Large intestine (tissue), 3 donors: ENCODE measurements around the gene ZNF792. TPM values are rescaled to one million over a fixed set of nuclear protein-coding genes. Genes with fewer than 3 reads are reported as not detected.
A peak's percentile ranks its signal among the peaks of the same experiment; 100 is the strongest.
"Not testable (repeated sequence)": the region's sequence is repeated elsewhere in the genome, so short reads cannot be mapped to it uniquely, and the experiment has no call there.

Experiments used
- DNase-seq, 2 donors: peaks; one replicate each; pipeline versions ENCODE4 v3.0.0 to v3.0.0-alpha.2; 2013
- H3K27ac ChIP-seq: one replicate; pipeline ENCODE4 v1.5.1; 2013; ENCODE audit warnings: low read length
- H3K27me3 ChIP-seq: 2 replicates; pipeline ENCODE4 v1.6.1; 2013; ENCODE audit warnings: low read length; ENCODE audit not compliant: control insufficient read depth, insufficient read depth
- H3K36me3 ChIP-seq: 2 replicates; pipeline ENCODE4 v1.6.1; 2013; ENCODE audit warnings: low read length; ENCODE audit not compliant: control insufficient read depth, insufficient read depth
- H3K4me1 ChIP-seq: one replicate; pipeline ENCODE4 v1.6.1; 2013; ENCODE audit warnings: low read length; ENCODE audit not compliant: control insufficient read depth, insufficient read depth
- H3K4me3 ChIP-seq: one replicate; pipeline ENCODE4 v1.5.1; 2013; ENCODE audit warnings: low read length
- H3K9me3 ChIP-seq: one replicate; pipeline ENCODE4 v1.6.1; 2013; ENCODE audit warnings: mild to moderate bottlenecking, low read depth, low read length, moderate library complexity; ENCODE audit not compliant: control insufficient read depth
- WGBS: methylation state at CpG from one replicate; pipeline ENCODE4 v1.1.5; 2013; ENCODE audit warnings: low lambda C conversion rate; ENCODE audit not compliant: insufficient coverage; 5-methylcytosine and 5-hydroxymethylcytosine counted together
- polyA plus RNA-seq: library from polyadenylated mRNA; unstranded; fragments of 120-200 nt; gene quantifications from one replicate; pipeline ENCODE4 v1.2.1, GENCODE V29; 2013

ZNF792 gene
- polyA plus RNA-seq, 1 donor: 5.1 TPM

- H3K27me3 ChIP-seq: no peaks in the 10 kb centered on the region
- no peak for DNase-seq
- H3K9me3 ChIP-seq: no peaks in the 10 kb centered on the region
- 100% methylated on average over 1 of the region's 7 CpGs for WGBS
- H3K27ac ChIP-seq: no peak overlapping the region
- no peak overlapping the region for H3K4me3 ChIP-seq
- peaks cover 3% of the 10 kb centered on the region for H3K4me1 ChIP-seq
- H3K36me3 ChIP-seq: no peaks in the 10 kb centered on the region
Measured at GRCh38 chr19:34985249-34986022, 21.4 kb upstream of the ZNF792 start.

- Histone ChIP-seq H3K27ac (no peak overlapping the region), H3K4me3 (no peak overlapping the region), H3K9me3 (no peaks in the 10 kb centered on the region), H3K27me3 (no peaks in the 10 kb centered on the region), H3K4me1 (peaks cover 3% of the 10 kb centered on the region), H3K36me3 (no peaks in the 10 kb centered on the region)
- WGBS: 100% methylated on average over 1 of the region's 3 CpGs
- DNase-seq: no peak
Measured at GRCh38 chr19:34984287-34984686, 20.3 kb upstream of the ZNF792 start.

GRCh38 chr19:34983786-34984185 lies 19.8 kb upstream of the ZNF792 start:
- H3K27me3 ChIP-seq: no peaks in the 10 kb centered on the region
- no peak for DNase-seq

GRCh38 chr19:34982275-34982674 lies 18.2 kb upstream of the ZNF792 start:
- 91% methylated on average over 1 of the region's 5 CpGs for WGBS
- no peak for DNase-seq
- no peak overlapping the region for H3K4me3 ChIP-seq

More at GRCh38 chr19:34983786-34984185, 19.8 kb upstream of the ZNF792 start:
- H3K9me3 ChIP-seq: no peaks in the 10 kb centered on the region
- peaks cover 3% of the 10 kb centered on the region for H3K4me1 ChIP-seq
- H3K27ac ChIP-seq: no peak overlapping the region
- no CpG with 5 or more reads among the region's 4 CpGs for WGBS
- no peak overlapping the region for H3K4me3 ChIP-seq
- H3K36me3 ChIP-seq: no peaks in the 10 kb centered on the region

GRCh38 chr19:34979819-34980640 lies 16.0 kb upstream of the ZNF792 start:
- DNase-seq: no peak
- H3K4me3 ChIP-seq: no peak overlapping the region
- H3K27me3 ChIP-seq: no peaks in the 10 kb centered on the region
- H3K36me3 ChIP-seq: no peaks in the 10 kb centered on the region
- WGBS: 78% methylated on average over 3 of the region's 12 CpGs
- no peak overlapping the region for H3K27ac ChIP-seq
- H3K9me3 ChIP-seq: peaks cover 15% of the 10 kb centered on the region
- H3K4me1 ChIP-seq: no peaks in the 10 kb centered on the region

More at GRCh38 chr19:34982275-34982674, 18.2 kb upstream of the ZNF792 start:
- H3K27me3 ChIP-seq: no peaks in the 10 kb centered on the region
- no peak overlapping the region for H3K27ac ChIP-seq
- no peaks in the 10 kb centered on the region for H3K36me3 ChIP-seq
- H3K9me3 ChIP-seq: peaks cover 4% of the 10 kb centered on the region
- H3K4me1 ChIP-seq: peaks cover 3% of the 10 kb centered on the region

GRCh38 chr19:34976611-34977010 lies 12.6 kb upstream of the ZNF792 start:
- H3K4me1 ChIP-seq: peaks cover 8% of the 10 kb centered on the region
- WGBS: no CpG with 5 or more reads among the region's 3 CpGs

GRCh38 chr19:34975056-34975455 lies 11.0 kb upstream of the ZNF792 start:
- no CpG with 5 or more reads among the region's 5 CpGs for WGBS

More at GRCh38 chr19:34976611-34977010, 12.6 kb upstream of the ZNF792 start:
- no peaks in the 10 kb centered on the region for H3K36me3 ChIP-seq
- H3K9me3 ChIP-seq: peaks cover 15% of the 10 kb centered on the region
- no peak overlapping the region for H3K27ac ChIP-seq
- DNase-seq: no peak
- no peaks in the 10 kb centered on the region for H3K27me3 ChIP-seq
- H3K4me3 ChIP-seq: no peak overlapping the region

GRCh38 chr19:34974646-34975045 lies 10.6 kb upstream of the ZNF792 start:
- DNase-seq: no peak
- 56% methylated on average over 3 of the region's 5 CpGs for WGBS
- Histone ChIP-seq H3K4me1 (peaks cover 8% of the 10 kb centered on the region), H3K9me3 (peaks cover 15% of the 10 kb centered on the region), H3K4me3 (no peak overlapping the region), H3K27ac (no peak overlapping the region), H3K27me3 (no peaks in the 10 kb centered on the region), H3K36me3 (no peaks in the 10 kb centered on the region)

More at GRCh38 chr19:34975056-34975455, 11.0 kb upstream of the ZNF792 start:
- Histone ChIP-seq H3K27ac (no peak overlapping the region), H3K9me3 (peaks cover 15% of the 10 kb centered on the region), H3K4me1 (peaks cover 8% of the 10 kb centered on the region), H3K4me3 (no peak overlapping the region), H3K36me3 (no peaks in the 10 kb centered on the region), H3K27me3 (no peaks in the 10 kb centered on the region)
- DNase-seq: peak; percentile 26 to 68

- no peaks in the 10 kb centered on the region for H3K27me3 ChIP-seq
- DNase-seq: no peak
- WGBS: no CpG with 5 or more reads among the region's 7 CpGs
- no peak overlapping the region for H3K27ac ChIP-seq
- no peaks in the 10 kb centered on the region for H3K36me3 ChIP-seq
- peaks cover 11% of the 10 kb centered on the region for H3K9me3 ChIP-seq
- H3K4me3 ChIP-seq: no peak overlapping the region
- H3K4me1 ChIP-seq: peaks cover 8% of the 10 kb centered on the region
Measured at GRCh38 chr19:34972163-34972705, 8.2 kb upstream of the ZNF792 start.

- H3K4me1 ChIP-seq, H3K36me3 ChIP-seq, H3K4me3 ChIP-seq, DNase-seq, H3K27ac ChIP-seq, H3K9me3 ChIP-seq, H3K27me3 ChIP-seq: not testable (repeated sequence)
- no CpG with 5 or more reads among the region's 12 CpGs for WGBS
Measured at GRCh38 chr19:34970185-34970780, 6.3 kb upstream of the ZNF792 start.
